NCI-H1417 treated with DMSO at 0.1 percent for 48 hours (cell line): ENCODE measurements around the gene ABT1.

Experiments used
- DNase-seq: peaks from one replicate; lab custom pipeline; 2025; lab: John Stamatoyannopoulos, UW

ABT1 gene

GRCh38 chr6:26604797-26605196, 8.0 kb downstream of the ABT1 start:
- no peak for DNase-seq

GRCh38 chr6:26607434-26608230, 10.9 kb downstream of the ABT1 start:
- no peak for DNase-seq

- no peak for DNase-seq
These were observed 12.7 kb downstream of the ABT1 start for GRCh38 chr6:26609463-26609862.

GRCh38 chr6:26611599-26611998, 14.8 kb downstream of the ABT1 start:
- no peak for DNase-seq

GRCh38 chr6:26613201-26613600, 16.4 kb downstream of the ABT1 start:
- DNase-seq: no peak

GRCh38 chr6:26613689-26614683, 17.2 kb downstream of the ABT1 start:
- no peak for DNase-seq

- no peak for DNase-seq
These were observed 26.6 kb downstream of the ABT1 start for GRCh38 chr6:26623339-26623859.

- DNase-seq: no peak
These were observed 27.8 kb downstream of the ABT1 start for GRCh38 chr6:26624557-26624956.

- no peak for DNase-seq
These were observed 31.1 kb downstream of the ABT1 start for GRCh38 chr6:26627843-26628242.

- DNase-seq: no peak
These were observed 32.6 kb downstream of the ABT1 start for GRCh38 chr6:26629359-26629758.

GRCh38 chr6:26640806-26641205, 44.1 kb downstream of the ABT1 start:
- DNase-seq: no peak

GRCh38 chr6:26646074-26646473, 49.3 kb downstream of the ABT1 start:
- no peak for DNase-seq
